SJSA1 (cell line): Measurements from ENCODE around the gene ASPSCR1. TPM values are rescaled to one million over a fixed set of nuclear protein-coding genes. Genes with fewer than 3 reads are reported as not detected.
"Not testable (repeated sequence)": the region's sequence is repeated elsewhere in the genome, so short reads cannot be mapped to it uniquely, and the experiment has no call there.

ENCODE experiments used
- DNase-seq, 2 experiments: peaks; one replicate each; pipeline ENCODE4 v3.0.0-alpha.2; 2015 to 2020; ENCODE audit warnings: low spot score in 2 of 2, low read depth in 1 of 2
- H3K27ac ChIP-seq: fragments of 250-450 bp; sonication (Bioruptor Pico); 2 replicates; pipeline ENCODE4 v1.5.1; 2020; ENCODE audit warnings: mild to moderate bottlenecking, moderate library complexity
- H3K27me3 ChIP-seq: fragments of 250-450 bp; sonication (Bioruptor Pico); replicated peaks from 2 replicates; pipeline ENCODE4 v1.5.1; 2020; ENCODE audit warnings: mild to moderate bottlenecking, moderate library complexity
- H3K36me3 ChIP-seq: fragments of 250-450 bp; sonication (Bioruptor Pico); 2 replicates; pipeline ENCODE4 v1.5.1; 2020; ENCODE audit warnings: mild to moderate bottlenecking
- H3K4me1 ChIP-seq: fragments of 250-450 bp; sonication (Bioruptor Pico); replicated peaks from 2 replicates; pipeline ENCODE4 v1.6.1; 2021; ENCODE audit warnings: mild to moderate bottlenecking
- H3K4me3 ChIP-seq: fragments of 250-450 bp; sonication (Bioruptor Pico); 2 replicates; pipeline ENCODE4 v1.5.1; 2020; ENCODE audit warnings: mild to moderate bottlenecking
- H3K9me3 ChIP-seq: fragments of 250-450 bp; sonication (Bioruptor Pico); replicated peaks from 2 replicates; pipeline ENCODE4 v1.5.1; 2020; ENCODE audit warnings: mild to moderate bottlenecking
- total RNA-seq: library from RNA; depleted of rRNA; stranded (reverse); fragments of >200 nt; shearing (Covaris generic); gene quantifications from 2 replicates; pipeline ENCODE4 v1.2.3, GENCODE V29; 2014

The ASPSCR1 gene
- total RNA-seq, 1 experiment from 2014 or later, result 38.5 TPM

- Histone ChIP-seq H3K27me3 (no peaks in the 10 kb centered on the region), H3K36me3 (peaks cover 27% of the 10 kb centered on the region), H3K4me3 (no peak overlapping the region), H3K27ac (no peak overlapping the region), H3K9me3 (no peaks in the 10 kb centered on the region), H3K4me1 (peaks cover 30% of the 10 kb centered on the region)
- no peak for DNase-seq
Observed at GRCh38 chr17:82035488-82035887, 58.1 kb downstream of the ASPSCR1 start.

GRCh38 chr17:82035956-82036633, 58.7 kb downstream of the ASPSCR1 start:
- peaks cover 24% of the 10 kb centered on the region for H3K4me1 ChIP-seq
- no peaks in the 10 kb centered on the region for H3K27me3 ChIP-seq
- DNase-seq, result no peak
- H3K9me3 ChIP-seq, result no peaks in the 10 kb centered on the region
- peaks cover 24% of the 10 kb centered on the region for H3K36me3 ChIP-seq
- no peak overlapping the region for H3K27ac ChIP-seq
- peak overlapping the region; percentile 55; the same call in 1 of the 2 replicates for H3K4me3 ChIP-seq

GRCh38 chr17:82036634-82037091, 59.2 kb downstream of the ASPSCR1 start:
- peak overlapping the region; percentile 55 for H3K4me3 ChIP-seq
- no peaks in the 10 kb centered on the region for H3K9me3 ChIP-seq
- H3K4me1 ChIP-seq, result peaks cover 21% of the 10 kb centered on the region
- no peak for DNase-seq
- peaks cover 22% of the 10 kb centered on the region for H3K36me3 ChIP-seq
- no peaks in the 10 kb centered on the region for H3K27me3 ChIP-seq
- H3K27ac ChIP-seq, result no peak overlapping the region

- Histone ChIP-seq H3K27me3 (no peaks in the 10 kb centered on the region), H3K36me3 (peaks cover 22% of the 10 kb centered on the region), H3K9me3 (no peaks in the 10 kb centered on the region), H3K4me1 (peaks cover 16% of the 10 kb centered on the region), H3K27ac (peak within 1 kb of the TSS; percentile 59), H3K4me3 (peak within 1 kb of the TSS; percentile 55)
- DNase-seq, result peak; percentile 99
Observed at GRCh38 chr17:82037092-82037888, 59.9 kb downstream of the ASPSCR1 start, which contains the start of gene DCXR. Gene DCXR, minus strand, starts transcription at chr17:82037697. Its CDS starts 15 bp downstream, at chr17:82037682.

GRCh38 chr17:82037889-82038195, 60.4 kb downstream of the ASPSCR1 start:
- no peaks in the 10 kb centered on the region for H3K27me3 ChIP-seq
- peaks cover 22% of the 10 kb centered on the region for H3K36me3 ChIP-seq
- H3K9me3 ChIP-seq, result no peaks in the 10 kb centered on the region
- no peak for DNase-seq
- no peak overlapping the region for H3K27ac ChIP-seq
- peak overlapping the region; percentile 55 for H3K4me3 ChIP-seq
- H3K4me1 ChIP-seq, result peaks cover 16% of the 10 kb centered on the region

- not testable (repeated sequence) for H3K27ac ChIP-seq, DNase-seq
Observed at GRCh38 chr17:82038796-82039409, 61.5 kb downstream of the ASPSCR1 start.

GRCh38 chr17:82039695-82040299, 62.4 kb downstream of the ASPSCR1 start:
- peaks cover 22% of the 10 kb centered on the region for H3K36me3 ChIP-seq
- no peak overlapping the region for H3K4me3 ChIP-seq
- H3K27me3 ChIP-seq, result no peaks in the 10 kb centered on the region
- H3K27ac ChIP-seq, result no peak overlapping the region
- H3K4me1 ChIP-seq, result peaks cover 16% of the 10 kb centered on the region
- DNase-seq, result no peak
- no peaks in the 10 kb centered on the region for H3K9me3 ChIP-seq

More at GRCh38 chr17:82038796-82039409, 61.5 kb downstream of the ASPSCR1 start:
- H3K9me3 ChIP-seq, H3K27me3 ChIP-seq, H3K4me3 ChIP-seq: not testable (repeated sequence)
- peaks cover 16% of the 10 kb centered on the region for H3K4me1 ChIP-seq
- H3K36me3 ChIP-seq, result peaks cover 22% of the 10 kb centered on the region

GRCh38 chr17:82041144-82041814, 63.9 kb downstream of the ASPSCR1 start:
- H3K4me1 ChIP-seq, result peaks cover 13% of the 10 kb centered on the region
- no peak overlapping the region for H3K4me3 ChIP-seq
- H3K27me3 ChIP-seq, result no peaks in the 10 kb centered on the region
- no peaks in the 10 kb centered on the region for H3K9me3 ChIP-seq
- no peak overlapping the region for H3K27ac ChIP-seq
- DNase-seq, result no peak
- peaks cover 9% of the 10 kb centered on the region for H3K36me3 ChIP-seq

- Histone ChIP-seq H3K36me3 (peaks cover 7% of the 10 kb centered on the region), H3K4me1 (peaks cover 5% of the 10 kb centered on the region), H3K27ac (no peak overlapping the region), H3K27me3 (no peaks in the 10 kb centered on the region), H3K9me3 (no peaks in the 10 kb centered on the region), H3K4me3 (no peak overlapping the region)
- no peak for DNase-seq
Observed at GRCh38 chr17:82042649-82043048, 65.2 kb downstream of the ASPSCR1 start.

GRCh38 chr17:82043507-82043906, 66.1 kb downstream of the ASPSCR1 start:
- no peak for DNase-seq
- Histone ChIP-seq H3K9me3 (no peaks in the 10 kb centered on the region), H3K27ac (no peak overlapping the region), H3K27me3 (no peaks in the 10 kb centered on the region), H3K4me3 (no peak overlapping the region), H3K36me3 (peaks cover 16% of the 10 kb centered on the region), H3K4me1 (no peaks in the 10 kb centered on the region)

- DNase-seq, result no peak
- peaks cover 8% of the 10 kb centered on the region for H3K4me1 ChIP-seq
- no peaks in the 10 kb centered on the region for H3K27me3 ChIP-seq
- H3K36me3 ChIP-seq, result peaks cover 40% of the 10 kb centered on the region
- no peak overlapping the region for H3K27ac ChIP-seq
- H3K9me3 ChIP-seq, result no peaks in the 10 kb centered on the region
- no peak overlapping the region for H3K4me3 ChIP-seq
Observed at GRCh38 chr17:82045936-82046484, 68.6 kb downstream of the ASPSCR1 start.

GRCh38 chr17:82046903-82047302, 69.5 kb downstream of the ASPSCR1 start:
- Histone ChIP-seq H3K9me3 (no peaks in the 10 kb centered on the region), H3K27me3 (no peaks in the 10 kb centered on the region)

GRCh38 chr17:82047379-82047778, 70.0 kb downstream of the ASPSCR1 start:
- H3K9me3 ChIP-seq, result no peaks in the 10 kb centered on the region
- no peak for DNase-seq
- peaks cover 14% of the 10 kb centered on the region for H3K4me1 ChIP-seq
- H3K27ac ChIP-seq, result no peak overlapping the region
- peaks cover 48% of the 10 kb centered on the region for H3K36me3 ChIP-seq
- no peak overlapping the region for H3K4me3 ChIP-seq
- no peaks in the 10 kb centered on the region for H3K27me3 ChIP-seq

More at GRCh38 chr17:82046903-82047302, 69.5 kb downstream of the ASPSCR1 start:
- Histone ChIP-seq H3K27ac (no peak overlapping the region), H3K36me3 (peaks cover 43% of the 10 kb centered on the region), H3K4me3 (no peak overlapping the region), H3K4me1 (peaks cover 11% of the 10 kb centered on the region)
- DNase-seq, result no peak
